Measurements from ENCODE around the gene PAK4. TPM values are rescaled to one million over a fixed set of nuclear protein-coding genes. Genes with fewer than 3 reads are reported as not detected.

PAK4 gene
- total RNA-seq, 1 experiment from 2014 or later: 63.1 TPM

DNA sequence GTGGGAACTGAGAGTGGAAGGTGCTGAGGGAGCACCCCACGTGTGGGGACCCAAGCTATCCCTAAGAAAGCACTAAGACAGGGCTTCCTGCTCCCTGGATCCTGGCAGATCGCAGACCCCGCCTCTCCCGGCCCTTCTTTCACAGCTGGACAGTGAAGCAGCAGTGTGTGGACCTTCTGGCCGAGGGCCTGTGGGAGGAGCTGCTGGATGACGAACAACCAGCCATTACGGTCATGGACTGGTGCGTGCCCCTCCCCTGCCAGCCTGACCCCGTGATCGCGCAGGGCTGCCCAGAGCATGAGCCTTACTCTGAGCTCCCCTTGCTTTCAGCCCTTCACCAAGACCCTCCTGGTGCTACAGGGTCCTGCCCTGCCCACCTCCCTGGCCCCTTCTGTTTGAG is 73.4 kb downstream of the PAK4 start:
- H3K4me3 Mint-ChIP-seq: no peak overlapping the region
- Histone ChIP-seq H3K27ac (ENCODE audit: insufficient read length, low read depth, low read length) (no peak overlapping the region), H3K4me2 (ENCODE audit: insufficient read depth, insufficient read length, low read length) (no peak overlapping the region), H4K20me1 (ENCODE audit: control insufficient read depth, insufficient read depth, insufficient read length) (no peaks in the 10 kb centered on the region), H4K5ac (ENCODE audit: insufficient read length, low read depth, low read length) (no peak overlapping the region), H2BK120ac (ENCODE audit: low read depth, low read length, poor library complexity, severe bottlenecking) (no peak overlapping the region), H3K23ac (ENCODE audit: insufficient read length, low read depth, low read length) (no peak overlapping the region), H2BK5ac (ENCODE audit: insufficient read length, low read length) (no peak overlapping the region), H2BK12ac (ENCODE audit: insufficient read length, low read depth, low read length) (no peak overlapping the region), H4K91ac (ENCODE audit: insufficient read length, low read depth, low read length) (no peak overlapping the region), H3T11ph (ENCODE audit: low read length) (no peak overlapping the region), H3K14ac (ENCODE audit: insufficient read depth, low read length) (no peak overlapping the region), H2BK15ac (ENCODE audit: low read depth, low read length) (no peak overlapping the region), H2BK20ac (ENCODE audit: low read depth, low read length, poor library complexity, severe bottlenecking) (no peak overlapping the region), H3K4ac (ENCODE audit: low read depth, low read length) (no peak overlapping the region), H3K4me1 (ENCODE audit: insufficient read depth, low read length) (no peaks in the 10 kb centered on the region), H3K27me3 (ENCODE audit: insufficient read depth, low read length) (peaks cover 7% of the 10 kb centered on the region; the same call in 1 of the 2 replicates), H3K79me1 (ENCODE audit: insufficient read depth, low read depth, low read length, poor library complexity, severe bottlenecking) (no peaks in the 10 kb centered on the region), H3K56ac (ENCODE audit: insufficient read length, low read depth, low read length) (no peak overlapping the region), H3K79me2 (ENCODE audit: insufficient read depth, low read length) (no peaks in the 10 kb centered on the region), H3K9ac (ENCODE audit: extremely low read depth, insufficient read length, low read length) (no peak overlapping the region), H3K9me3 (ENCODE audit: control insufficient read depth, low read depth, low read length) (no peaks in the 10 kb centered on the region), H2AFZ (ENCODE audit: low read length) (no peak overlapping the region), H3K23me2 (ENCODE audit: insufficient read length, low read depth, low read length, poor library complexity, severe bottlenecking) (peaks cover 7% of the 10 kb centered on the region), H4K8ac (replicated peaks; ENCODE audit: insufficient read length, low read depth, low read length) (no peak overlapping the region), H2AK5ac (ENCODE audit: insufficient read length, low read length) (no peak overlapping the region), H3K18ac (ENCODE audit: insufficient read length, low read depth, low read length) (no peak overlapping the region)
- no peaks in the 10 kb centered on the region; a peak in 1 of 5 replicates for H3K9me3 Mint-ChIP-seq
- peak; percentile 61 for DNase-seq
- no peak overlapping the region; a peak in 1 of 7 replicates for H3K27ac Mint-ChIP-seq
- TF ChIP-seq, protein P1, sequence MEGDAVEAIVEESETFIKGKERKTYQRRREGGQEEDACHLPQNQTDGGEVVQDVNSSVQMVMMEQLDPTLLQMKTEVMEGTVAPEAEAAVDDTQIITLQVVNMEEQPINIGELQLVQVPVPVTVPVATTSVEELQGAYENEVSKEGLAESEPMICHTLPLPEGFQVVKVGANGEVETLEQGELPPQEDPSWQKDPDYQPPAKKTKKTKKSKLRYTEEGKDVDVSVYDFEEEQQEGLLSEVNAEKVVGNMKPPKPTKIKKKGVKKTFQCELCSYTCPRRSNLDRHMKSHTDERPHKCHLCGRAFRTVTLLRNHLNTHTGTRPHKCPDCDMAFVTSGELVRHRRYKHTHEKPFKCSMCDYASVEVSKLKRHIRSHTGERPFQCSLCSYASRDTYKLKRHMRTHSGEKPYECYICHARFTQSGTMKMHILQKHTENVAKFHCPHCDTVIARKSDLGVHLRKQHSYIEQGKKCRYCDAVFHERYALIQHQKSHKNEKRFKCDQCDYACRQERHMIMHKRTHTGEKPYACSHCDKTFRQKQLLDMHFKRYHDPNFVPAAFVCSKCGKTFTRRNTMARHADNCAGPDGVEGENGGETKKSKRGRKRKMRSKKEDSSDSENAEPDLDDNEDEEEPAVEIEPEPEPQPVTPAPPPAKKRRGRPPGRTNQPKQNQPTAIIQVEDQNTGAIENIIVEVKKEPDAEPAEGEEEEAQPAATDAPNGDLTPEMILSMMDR (conservative IDR thresholded peaks at IDR 0.05): no peak
- H3K36me3 Mint-ChIP-seq (ENCODE audit: insufficient read depth in 1 of 3, low read depth in 3 of 3): no peaks in the 10 kb centered on the region
- WGBS (ENCODE audit: extremely low coverage, insufficient read length, low lambda C conversion rate): no CpG with 5 or more reads among the region's 11 CpGs
- H3K4me1 Mint-ChIP-seq: peaks cover 10 to 36% of the 10 kb centered on the region in 2 experiments
- peaks cover 78% of the 10 kb centered on the region for H3K27me3 Mint-ChIP-seq (ENCODE audit: low read depth)

Measured in H9 (cell line).